GM18861 (cell line): ENCODE data around the gene NR1H2.

Experiments used
- ATAC-seq: cut with Tn5 transposase; IDR thresholded peaks from one replicate; pipeline ENCODE4 v1.9.1; 2021; ENCODE audit not compliant: unreplicated experiment

The NR1H2 gene

GRCh38 chr19:50401605-50402450 lies 25.6 kb downstream of the NR1H2 start:
- no peak for ATAC-seq

- no peak for ATAC-seq
Measured at GRCh38 chr19:50402544-50403301, 26.5 kb downstream of the NR1H2 start.

GRCh38 chr19:50406156-50406820 lies 30.0 kb downstream of the NR1H2 start:
- ATAC-seq = no peak

DNA sequence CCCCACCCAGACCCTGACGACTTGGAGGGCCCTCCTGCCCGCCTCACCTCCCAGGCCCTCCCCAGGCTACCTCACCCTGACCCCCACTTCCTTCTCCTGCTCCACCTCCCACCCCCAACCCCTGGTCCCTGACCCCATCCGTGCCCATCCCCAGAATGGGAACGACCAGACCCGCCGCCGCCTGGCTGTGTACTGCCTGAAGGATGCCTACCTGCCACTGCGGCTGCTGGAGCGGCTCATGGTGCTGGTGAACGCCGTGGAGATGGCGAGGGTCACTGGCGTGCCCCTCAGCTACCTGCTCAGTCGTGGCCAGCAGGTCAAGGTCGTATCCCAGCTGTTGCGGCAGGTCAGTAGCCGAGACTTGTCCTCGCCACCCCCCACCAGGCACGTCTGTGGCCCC lies 30.6 kb downstream of the NR1H2 start:
- no peak for ATAC-seq

DNA sequence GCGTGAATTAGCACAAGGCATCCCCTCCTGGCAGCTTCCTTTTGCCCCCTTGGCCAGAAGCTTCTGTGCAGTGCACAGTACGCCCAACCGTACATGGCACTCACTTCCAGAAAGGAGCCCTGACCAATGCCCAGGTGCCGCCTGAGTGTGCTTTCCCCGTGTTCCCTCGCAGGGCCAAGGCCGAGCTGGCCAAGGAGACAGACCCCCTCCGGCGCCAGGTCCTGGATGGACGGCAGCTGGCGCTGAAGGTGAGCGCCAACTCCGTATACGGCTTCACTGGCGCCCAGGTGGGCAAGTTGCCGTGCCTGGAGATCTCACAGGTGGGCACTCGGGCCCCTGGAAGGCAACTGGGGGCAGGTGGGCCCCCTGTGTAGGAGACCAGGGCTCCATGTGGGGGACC lies 33.1 kb downstream of the NR1H2 start:
- ATAC-seq = no peak

GRCh38 chr19:50410109-50410508 lies 33.9 kb downstream of the NR1H2 start:
- ATAC-seq = no peak

DNA sequence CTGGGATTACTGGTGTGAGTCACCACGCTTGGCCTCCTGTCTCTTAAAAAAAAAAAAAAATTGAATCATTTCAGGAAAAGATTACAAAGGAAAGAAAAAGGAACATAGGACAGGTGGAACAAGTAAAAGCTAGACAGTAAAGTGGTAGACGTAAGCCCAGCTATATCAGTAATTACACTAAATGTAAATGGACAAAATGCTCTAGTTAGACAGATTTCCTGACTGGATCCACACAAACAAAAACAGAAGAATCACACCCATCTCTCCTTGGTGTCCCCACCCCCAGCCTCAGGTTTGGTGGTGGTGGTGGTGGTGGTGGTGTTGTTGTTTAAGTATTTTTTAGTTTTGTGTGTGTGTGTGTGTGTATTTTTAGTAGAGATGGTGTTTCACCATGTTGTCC lies 36.2 kb downstream of the NR1H2 start:
- no peak for ATAC-seq

- ATAC-seq = no peak
Measured at GRCh38 chr19:50413096-50413495, 36.8 kb downstream of the NR1H2 start.

GRCh38 chr19:50413531-50413930 lies 37.3 kb downstream of the NR1H2 start:
- ATAC-seq = no peak

- ATAC-seq = peak; percentile 2
Measured at GRCh38 chr19:50414864-50415660, 38.8 kb downstream of the NR1H2 start.

GRCh38 chr19:50415661-50416033 lies 39.4 kb downstream of the NR1H2 start:
- peak; percentile 27 for ATAC-seq

- no peak for ATAC-seq
Measured at GRCh38 chr19:50416034-50416977, 40.0 kb downstream of the NR1H2 start.

DNA sequence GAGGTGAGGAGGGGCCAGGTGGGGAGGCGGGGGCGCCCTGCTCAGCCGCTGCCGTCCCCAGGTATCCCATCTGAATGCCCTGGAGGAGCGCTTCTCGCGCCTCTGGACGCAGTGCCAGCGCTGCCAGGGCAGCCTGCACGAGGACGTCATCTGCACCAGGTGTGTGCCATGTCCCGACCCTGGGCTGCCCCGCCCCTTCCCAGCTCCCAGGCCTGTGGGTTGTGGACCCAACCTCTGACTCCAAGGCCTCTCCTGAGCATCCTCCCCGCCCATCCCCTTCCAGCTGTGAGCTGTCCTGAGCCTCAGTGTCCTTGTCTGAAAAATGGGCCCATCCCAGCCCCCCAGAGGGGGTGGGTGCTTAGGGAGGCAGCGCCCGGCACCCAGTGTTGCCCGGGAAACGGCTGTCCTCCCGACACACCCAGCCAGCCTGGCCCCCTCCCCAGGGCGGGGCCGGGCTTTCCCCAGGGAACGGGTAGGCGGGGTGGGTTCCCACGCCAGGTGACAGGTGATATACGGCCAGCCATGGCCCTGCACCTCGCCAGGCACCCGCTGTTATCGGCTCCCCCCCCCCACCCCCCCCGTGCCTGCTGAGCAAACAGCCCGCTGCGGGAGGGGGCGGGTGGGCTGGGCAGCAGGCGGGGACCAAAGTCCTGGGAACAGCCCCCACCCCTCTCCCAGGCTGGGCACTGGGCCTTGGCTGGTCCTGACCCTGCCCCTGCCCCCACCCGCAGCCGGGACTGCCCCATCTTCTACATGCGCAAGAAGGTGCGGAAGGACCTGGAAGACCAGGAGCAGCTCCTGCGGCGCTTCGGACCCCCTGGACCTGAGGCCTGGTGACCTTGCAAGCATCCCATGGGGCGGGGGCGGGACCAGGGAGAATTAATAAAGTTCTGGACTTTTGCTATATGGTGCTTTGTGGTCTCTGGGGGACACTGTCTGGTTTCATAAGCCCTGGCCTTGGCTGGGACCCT lies 41.1 kb downstream of the NR1H2 start:
- ATAC-seq = no peak

DNA sequence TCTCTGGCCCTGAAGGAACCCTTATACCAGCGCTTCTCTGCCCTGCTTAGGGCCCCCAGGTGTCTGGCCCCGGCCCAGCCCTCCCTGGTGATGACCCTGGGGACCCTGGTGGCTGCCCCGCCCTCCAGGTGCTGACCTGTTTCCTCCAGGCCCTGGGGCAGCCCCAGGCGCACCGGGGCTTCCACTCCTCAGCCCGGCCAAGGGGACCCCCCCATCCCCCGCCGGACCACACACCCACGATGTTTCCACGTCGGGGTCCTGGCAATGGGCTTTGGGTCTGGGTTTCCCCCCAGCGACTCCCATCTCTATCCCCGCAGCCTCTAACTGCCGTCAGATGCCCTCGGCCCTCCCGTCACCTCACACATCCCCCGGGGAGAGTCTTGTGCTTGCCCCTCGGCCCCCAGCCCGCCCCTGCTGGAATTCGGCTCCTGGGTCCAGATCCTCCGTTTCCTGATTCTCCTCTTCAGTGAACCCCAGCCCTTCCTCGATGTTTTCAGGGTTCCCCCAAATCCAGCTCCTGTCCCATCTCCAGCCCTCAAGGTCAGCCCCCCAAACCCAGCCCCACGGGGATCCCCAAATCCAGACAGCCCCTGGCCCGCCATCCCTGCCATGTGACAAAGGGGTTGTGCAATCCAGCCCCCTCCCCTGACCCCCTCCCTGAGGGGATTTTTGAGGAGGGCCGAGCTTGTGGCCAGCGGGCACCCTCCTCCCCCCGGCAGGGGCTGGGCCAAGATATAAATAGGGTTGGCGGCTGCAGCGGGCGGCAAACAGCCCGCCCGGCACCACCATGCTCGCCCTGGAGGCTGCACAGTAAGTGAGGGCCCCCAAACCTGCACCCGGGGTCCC lies 42.1 kb downstream of the NR1H2 start, which contains the start of gene SPIB:
TSS of gene SPIB (plus strand) at position 763 of the 846 bp plus-strand sequence. CDS start at position 788, 25 bp downstream.
- ATAC-seq = no peak

- ATAC-seq = no peak
Measured at GRCh38 chr19:50419022-50419579, 42.8 kb downstream of the NR1H2 start.

- ATAC-seq = no peak
Measured at GRCh38 chr19:50419580-50420035, 43.4 kb downstream of the NR1H2 start.

DNA sequence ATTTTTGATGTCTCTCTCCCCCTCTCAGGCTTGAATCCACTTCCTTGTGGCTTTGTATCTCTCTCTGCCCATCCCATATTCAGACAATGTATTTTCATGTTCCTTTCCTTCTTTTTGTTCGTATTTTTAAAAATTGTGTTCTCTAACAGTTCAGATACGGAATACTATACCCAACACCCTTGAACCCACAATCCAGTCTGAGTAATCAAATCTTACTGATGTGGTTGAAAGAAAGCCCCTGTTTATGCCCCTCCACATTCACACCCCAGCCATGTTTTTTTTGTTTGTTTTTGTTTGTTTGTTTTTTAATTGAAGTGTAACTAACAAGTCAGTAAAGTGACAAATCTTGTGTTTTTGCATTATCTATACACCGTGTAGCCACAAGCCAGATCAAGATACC lies 43.9 kb downstream of the NR1H2 start:
- ATAC-seq = no peak
